GM12878 (cell line): ENCODE data around the gene RASAL1.

ENCODE experiments used
- CTCF ChIP-seq, 3 experiments: IDR thresholded peaks in 2 of 3; conservative IDR thresholded peaks in 1 of 3; 2 replicates each; pipeline ENCODE4 v1.5.1; 2011; ENCODE audit warnings: low read depth in 3 of 3, low read length in 3 of 3, mild to moderate bottlenecking in 3 of 3, control low read depth in 2 of 3, moderate library complexity in 2 of 3, inconsistent platforms in 1 of 3, mixed read lengths in 1 of 3; ENCODE audit not compliant: control insufficient read depth in 2 of 3, insufficient read depth in 1 of 3; ENCODE audit errors: extremely low read depth in 1 of 3
- PRDM15 ChIP-seq: fragments of 450-650 bp; formaldehyde crosslinking; IDR thresholded peaks from 2 replicates; pipeline ENCODE4 v1.4.0; 2020; ENCODE audit warnings: mild to moderate bottlenecking, moderate library complexity
- REST ChIP-seq: IDR thresholded peaks from 2 replicates; pipeline ENCODE4 v1.6.1; 2012; ENCODE audit warnings: mild to moderate bottlenecking, low read depth, low read length

GRCh38 chr12:113075137-113075683, 60.4 kb downstream of the RASAL1 start:
- no peak for TF ChIP-seq PRDM15
- TF ChIP-seq CTCF (IDR thresholded peaks at IDR 0.05 in 2 of 3, conservative IDR thresholded peaks at IDR 0.05 in 1 of 3; ENCODE audit: control insufficient read depth in 2 of 3, extremely low read depth in 1 of 3, insufficient read depth in 1 of 3, low read depth in 3 of 3, low read length in 3 of 3), result no peak
- no peak for TF ChIP-seq REST
